GM23338 (cell line): ENCODE data around the gene GUCA1A.

Experiments
- EZH2phosphoT487 ChIP-seq: fragments of 200-600 bp; sonication (generic); IDR thresholded peaks from one replicate; pipeline ENCODE4 v1.8.1; 2018; ENCODE audit warnings: antibody characterized with exemption; ENCODE audit not compliant: unreplicated experiment
- TF ChIP-seq, protein P1 (sequence below), 2 experiments: fragments of 200-600 bp in 1 of 2; sonication (generic) in 1 of 2; conservative IDR thresholded peaks; 2 replicates each; pipeline versions ENCODE4 v1.5.1 to v1.6.1; 2016 to 2017; ENCODE audit warnings: antibody characterized with exemption in 2 of 2, low read depth in 2 of 2, mild to moderate bottlenecking in 2 of 2, moderate library complexity in 1 of 2

GRCh38 chr6:42184475-42184874, 11.3 kb downstream of the GUCA1A start:
- TF ChIP-seq, protein P1, sequence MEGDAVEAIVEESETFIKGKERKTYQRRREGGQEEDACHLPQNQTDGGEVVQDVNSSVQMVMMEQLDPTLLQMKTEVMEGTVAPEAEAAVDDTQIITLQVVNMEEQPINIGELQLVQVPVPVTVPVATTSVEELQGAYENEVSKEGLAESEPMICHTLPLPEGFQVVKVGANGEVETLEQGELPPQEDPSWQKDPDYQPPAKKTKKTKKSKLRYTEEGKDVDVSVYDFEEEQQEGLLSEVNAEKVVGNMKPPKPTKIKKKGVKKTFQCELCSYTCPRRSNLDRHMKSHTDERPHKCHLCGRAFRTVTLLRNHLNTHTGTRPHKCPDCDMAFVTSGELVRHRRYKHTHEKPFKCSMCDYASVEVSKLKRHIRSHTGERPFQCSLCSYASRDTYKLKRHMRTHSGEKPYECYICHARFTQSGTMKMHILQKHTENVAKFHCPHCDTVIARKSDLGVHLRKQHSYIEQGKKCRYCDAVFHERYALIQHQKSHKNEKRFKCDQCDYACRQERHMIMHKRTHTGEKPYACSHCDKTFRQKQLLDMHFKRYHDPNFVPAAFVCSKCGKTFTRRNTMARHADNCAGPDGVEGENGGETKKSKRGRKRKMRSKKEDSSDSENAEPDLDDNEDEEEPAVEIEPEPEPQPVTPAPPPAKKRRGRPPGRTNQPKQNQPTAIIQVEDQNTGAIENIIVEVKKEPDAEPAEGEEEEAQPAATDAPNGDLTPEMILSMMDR (conservative IDR thresholded peaks at IDR 0.05; ENCODE audit: low read depth in 2 of 2), result no peak
- TF ChIP-seq EZH2phosphoT487, result no peak
